ENCODE measurements around the gene TRIM31. TPM values are rescaled to one million over a fixed set of nuclear protein-coding genes. Genes with fewer than 3 reads are reported as not detected.

Gene TRIM31
- total and polyA plus RNA-seq, 10 of the 15 experiments (the other 5 are each of a cell fraction or from before 2014, with no cell fraction given), result 0.09 to 20.5 (median 0.31) TPM; not detected in 3

- 51% methylated on average over 41 of the region's 68 CpGs for WGBS (ENCODE audit: insufficient coverage, insufficient replicate concordance, low lambda C conversion rate, missing lambda C conversion rate)
- BruUV-seq (replicated peaks), result no TSS peak
- CTCF ChIA-PET, result interaction anchor here (1.2 to 2.3 kb wide), 2 partner anchors 32 to 60 kb away, joined by 4 to 9 read pairs; no protein-coding TSS in a partner anchor
- no peak overlapping the region for H3K4me3 ChIP-seq
- H3K9me3 ChIP-seq (replicated peaks; ENCODE audit: control insufficient read depth, insufficient read depth, low read length), result no peaks in the 10 kb centered on the region
- H3K79me2 ChIP-seq (ENCODE audit: control insufficient read depth, insufficient read depth, low read length), result peaks cover 8% of the 10 kb centered on the region
- FAIRE-seq (no peak), ATAC-seq (no peak), DNase-seq (ENCODE audit: low read depth, low spot score) (no peak)
- no peaks in the 10 kb centered on the region for H4K20me1 ChIP-seq (ENCODE audit: control insufficient read depth, insufficient read depth)
- no peaks in the 10 kb centered on the region for H3K4me1 ChIP-seq (ENCODE audit: control insufficient read depth, insufficient read depth, low read length)
- TF ChIP-seq RBBP5 (conservative IDR thresholded peaks at IDR 0.05) (no peak), PML (IDR thresholded peaks at IDR 0.05; ENCODE audit: low read length) (no peak), LARP7 (IDR thresholded peaks at IDR 0.05) (no peak), MTA2 (IDR thresholded peaks at IDR 0.05; ENCODE audit: low read depth) (no peak), CTCF (IDR thresholded peaks at IDR 0.05 in 2 of 3, conservative IDR thresholded peaks at IDR 0.05 in 1 of 3; ENCODE audit: control insufficient read depth in 2 of 3, extremely low read depth in 1 of 3, insufficient read depth in 1 of 3, low read depth in 3 of 3, low read length in 3 of 3) (no peak), POLR2AphosphoS2 (IDR thresholded peaks at IDR 0.05; ENCODE audit: low read depth, low read length) (no peak), ASH2L (IDR thresholded peaks at IDR 0.05; ENCODE audit: borderline replicate concordance, low read depth) (no peak)
- TF ChIP-seq, protein P1, sequence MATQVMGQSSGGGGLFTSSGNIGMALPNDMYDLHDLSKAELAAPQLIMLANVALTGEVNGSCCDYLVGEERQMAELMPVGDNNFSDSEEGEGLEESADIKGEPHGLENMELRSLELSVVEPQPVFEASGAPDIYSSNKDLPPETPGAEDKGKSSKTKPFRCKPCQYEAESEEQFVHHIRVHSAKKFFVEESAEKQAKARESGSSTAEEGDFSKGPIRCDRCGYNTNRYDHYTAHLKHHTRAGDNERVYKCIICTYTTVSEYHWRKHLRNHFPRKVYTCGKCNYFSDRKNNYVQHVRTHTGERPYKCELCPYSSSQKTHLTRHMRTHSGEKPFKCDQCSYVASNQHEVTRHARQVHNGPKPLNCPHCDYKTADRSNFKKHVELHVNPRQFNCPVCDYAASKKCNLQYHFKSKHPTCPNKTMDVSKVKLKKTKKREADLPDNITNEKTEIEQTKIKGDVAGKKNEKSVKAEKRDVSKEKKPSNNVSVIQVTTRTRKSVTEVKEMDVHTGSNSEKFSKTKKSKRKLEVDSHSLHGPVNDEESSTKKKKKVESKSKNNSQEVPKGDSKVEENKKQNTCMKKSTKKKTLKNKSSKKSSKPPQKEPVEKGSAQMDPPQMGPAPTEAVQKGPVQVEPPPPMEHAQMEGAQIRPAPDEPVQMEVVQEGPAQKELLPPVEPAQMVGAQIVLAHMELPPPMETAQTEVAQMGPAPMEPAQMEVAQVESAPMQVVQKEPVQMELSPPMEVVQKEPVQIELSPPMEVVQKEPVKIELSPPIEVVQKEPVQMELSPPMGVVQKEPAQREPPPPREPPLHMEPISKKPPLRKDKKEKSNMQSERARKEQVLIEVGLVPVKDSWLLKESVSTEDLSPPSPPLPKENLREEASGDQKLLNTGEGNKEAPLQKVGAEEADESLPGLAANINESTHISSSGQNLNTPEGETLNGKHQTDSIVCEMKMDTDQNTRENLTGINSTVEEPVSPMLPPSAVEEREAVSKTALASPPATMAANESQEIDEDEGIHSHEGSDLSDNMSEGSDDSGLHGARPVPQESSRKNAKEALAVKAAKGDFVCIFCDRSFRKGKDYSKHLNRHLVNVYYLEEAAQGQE (IDR thresholded peaks at IDR 0.05; ENCODE audit: low read depth, low read length), result no peak
- no peak overlapping the region for H3K27ac ChIP-seq (ENCODE audit: control insufficient read depth, insufficient read depth)
- no peak overlapping the region for H3K4me2 ChIP-seq (ENCODE audit: control insufficient read depth, insufficient read depth)
- RAD21 ChIA-PET (ENCODE audit: unreplicated experiment), result interaction anchor here (1.0 kb wide), 1 partner anchor 60 kb away, joined by 3 read pairs; no protein-coding TSS in a partner anchor
- SMC1A ChIA-PET (ENCODE audit: uncharacterized antibody, unreplicated experiment), result no interaction called here
- H3K9ac ChIP-seq (ENCODE audit: control insufficient read depth, insufficient read depth, low read length), result no peak overlapping the region
- intact Hi-C loops (cut with micrococcal nuclease; ENCODE audit: unreplicated experiment) (no loop called here), in situ Hi-C loops (cut with MboI) (no loop called here)
- H2AFZ ChIP-seq (ENCODE audit: control insufficient read depth, low read depth, low read length), result no peak overlapping the region
- POLR2A ChIA-PET, result no interaction called here
- no peaks in the 10 kb centered on the region for H3K36me3 ChIP-seq (ENCODE audit: control insufficient read depth in 2 of 2, insufficient read depth in 2 of 2, low read length in 1 of 2)
- H3K27me3 ChIP-seq (replicated peaks in 1 of 2; ENCODE audit: control insufficient read depth in 2 of 2, insufficient read depth in 2 of 2, low read length in 1 of 2), result peaks cover 4 to 17% of the 10 kb centered on the region in 2 experiments
Measured at GRCh38 chr6:30071081-30071818, 41.6 kb downstream of the TRIM31 start.

Data from GM12878 (cell line).